Activated CD8-positive, alpha-beta T cell treated with anti-CD3 and anti-CD28 coated beads, Interleukin-2, amount 10 ng/mL, durations not matched to agents 7 days and 5 days (primary cell): ENCODE measurements around the gene BACH2. TPM values are rescaled to one million over a fixed set of nuclear protein-coding genes. Genes with fewer than 3 reads are reported as not detected.

Experiments used
- ATAC-seq: fragments of 150-1000 bp; cut with Tn5 transposase; one replicate; pipeline ENCODE4 v1.10.0; 2021; ENCODE audit warnings: moderate library complexity
- CTCF ChIA-PET: fragments of 350-600 bp; sonication (Branson Sonifier 250); formaldehyde crosslinking; loops from one replicate; lab custom pipeline; 2021; ENCODE audit warnings: antibody characterized with exemption; lab: Charles Lee
- POLR2A ChIA-PET: fragments of 350-600 bp; sonication (Branson Sonifier 250); formaldehyde crosslinking; loops from one replicate; lab custom pipeline; 2021; ENCODE audit warnings: antibody characterized with exemption; lab: Charles Lee
- DNase-seq: peaks from one replicate; pipeline ENCODE4 v3.0.0-alpha.2; 2020
- H3K27ac Mint-ChIP-seq: one replicate; pipeline ENCODE4 v1.8.0; 2021; ENCODE audit warnings: mild to moderate bottlenecking, mixed read lengths
- H3K27me3 Mint-ChIP-seq: one replicate; pipeline ENCODE4 v1.8.0; 2021; ENCODE audit warnings: low read depth, mixed read lengths
- H3K36me3 Mint-ChIP-seq: one replicate; pipeline ENCODE4 v1.8.0; 2021; ENCODE audit warnings: low read depth, mixed read lengths
- H3K4me1 Mint-ChIP-seq: one replicate; pipeline ENCODE4 v1.8.0; 2021; ENCODE audit warnings: low read depth, mixed read lengths
- H3K4me3 Mint-ChIP-seq: one replicate; pipeline ENCODE4 v1.8.0; 2021; ENCODE audit warnings: mild to moderate bottlenecking, mixed read lengths
- H3K9me3 Mint-ChIP-seq: one replicate; pipeline ENCODE4 v1.8.0; 2022; ENCODE audit warnings: mixed read lengths; ENCODE audit not compliant: insufficient read depth
- total RNA-seq, 2 experiments: library from RNA; stranded (reverse); gene quantifications; one replicate each; pipeline ENCODE4 v1.2.3, GENCODE V29; 2021

The BACH2 gene
- total RNA-seq, 2 experiments from 2014 or later: 61.3 to 70.9 TPM

GRCh38 chr6:90226257-90226656, 70.4 kb downstream of the BACH2 start:
- Mint-ChIP-seq H3K27me3 (no peaks in the 10 kb centered on the region), H3K4me3 (no peak overlapping the region), H3K36me3 (peaks cover 81% of the 10 kb centered on the region), H3K4me1 (peaks cover 75% of the 10 kb centered on the region), H3K9me3 (peaks cover 13% of the 10 kb centered on the region), H3K27ac (no peak overlapping the region)
- ChIA-PET POLR2A (interaction anchor here (2.0 kb wide), 1 partner anchor 58 kb away, joined by 4 read pairs; no protein-coding TSS in a partner anchor), CTCF (interaction anchor here (1.4 to 1.7 kb wide), 3 partner anchors 25 to 247 kb away, joined by 3 read pairs; no protein-coding TSS in a partner anchor)
- ATAC-seq (no peak), DNase-seq (no peak)

DNA sequence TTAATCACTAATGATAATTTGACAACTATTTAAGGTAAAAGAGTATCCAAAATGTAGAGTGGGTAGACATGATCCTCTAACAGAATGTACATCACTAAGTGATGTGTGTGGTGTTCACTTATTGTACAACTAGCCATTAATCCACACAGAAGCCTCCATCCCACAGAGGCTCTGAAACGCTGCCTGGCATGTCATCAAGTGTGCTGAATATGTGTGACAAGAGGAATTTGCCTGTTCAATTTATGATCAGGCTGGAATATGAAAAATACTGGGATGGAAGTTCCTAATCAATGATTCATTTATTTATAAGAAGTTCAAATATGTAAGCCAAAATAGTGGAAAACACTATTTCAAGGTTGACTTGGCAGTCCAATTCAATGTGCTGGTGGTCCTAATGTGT, 72.4 kb downstream of the BACH2 start:
- Mint-ChIP-seq H3K4me1 (peaks cover 54% of the 10 kb centered on the region), H3K4me3 (no peak overlapping the region), H3K27me3 (no peaks in the 10 kb centered on the region), H3K27ac (no peak overlapping the region), H3K9me3 (peaks cover 13% of the 10 kb centered on the region), H3K36me3 (peaks cover 65% of the 10 kb centered on the region)
- DNase-seq (no peak), ATAC-seq (no peak)
- ChIA-PET POLR2A (interaction anchor here (1.3 kb wide), 1 partner anchor 50 kb away, joined by 3 read pairs; no protein-coding TSS in a partner anchor), CTCF (interaction anchor here (1.1 to 1.9 kb wide), 2 partner anchors 49 to 141 kb away, joined by 3 to 5 read pairs; no protein-coding TSS in a partner anchor)

DNA sequence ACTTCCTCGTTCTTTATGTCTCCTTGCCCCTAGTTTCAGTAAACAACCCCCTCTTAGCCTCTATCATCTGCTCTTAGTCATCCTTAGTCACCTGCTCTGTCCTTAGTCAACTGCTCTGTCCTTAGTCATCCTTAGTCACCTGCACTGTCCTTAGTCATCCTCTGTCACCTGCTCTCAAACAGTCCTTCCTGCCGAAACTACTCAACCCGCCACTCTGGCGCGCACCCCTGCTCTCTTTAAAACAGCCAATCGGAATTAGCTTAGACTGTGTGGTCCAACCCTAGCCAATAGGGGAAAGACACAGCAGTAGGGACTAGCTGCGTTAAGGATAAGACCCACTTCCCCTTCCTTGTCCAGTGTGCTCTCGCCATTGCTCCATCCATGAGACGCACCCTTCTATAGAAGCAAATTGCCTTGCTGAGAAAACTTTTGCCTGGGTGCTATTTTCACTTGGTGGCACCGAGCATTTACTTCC, 73.9 kb downstream of the BACH2 start:
- peak overlapping the region; percentile 5 for H3K27ac Mint-ChIP-seq
- DNase-seq (no peak), ATAC-seq (no peak)
- H3K27me3 Mint-ChIP-seq: no peaks in the 10 kb centered on the region
- H3K9me3 Mint-ChIP-seq: peaks cover 13% of the 10 kb centered on the region
- ChIA-PET POLR2A (interaction anchor here (1.3 kb wide), 1 partner anchor 51 kb away, joined by 3 read pairs; no protein-coding TSS in a partner anchor), CTCF (interaction anchor here (0.7 to 1.9 kb wide), 7 partner anchors 16 to 255 kb away, joined by 3 to 5 read pairs (median 3); no protein-coding TSS in a partner anchor)
- peaks cover 56% of the 10 kb centered on the region for H3K36me3 Mint-ChIP-seq
- H3K4me1 Mint-ChIP-seq: peaks cover 42% of the 10 kb centered on the region
- no peak overlapping the region for H3K4me3 Mint-ChIP-seq

- Mint-ChIP-seq H3K27ac (no peak overlapping the region), H3K4me1 (peaks cover 34% of the 10 kb centered on the region), H3K36me3 (peaks cover 50% of the 10 kb centered on the region), H3K4me3 (no peak overlapping the region), H3K9me3 (peaks cover 13% of the 10 kb centered on the region), H3K27me3 (no peaks in the 10 kb centered on the region)
- ChIA-PET CTCF (interaction anchor here (0.9 to 2.6 kb wide), 4 partner anchors 9 to 255 kb away, joined by 3 to 10 read pairs (median 4); no protein-coding TSS in a partner anchor), POLR2A (no interaction called here)
- ATAC-seq (no peak), DNase-seq (no peak)
Observed at GRCh38 chr6:90222008-90222407, 74.6 kb downstream of the BACH2 start.

GRCh38 chr6:90221403-90221802, 75.2 kb downstream of the BACH2 start:
- ChIA-PET CTCF (interaction anchor here (1.0 to 2.6 kb wide), 5 partner anchors 9 to 281 kb away, joined by 3 to 10 read pairs (median 4); no protein-coding TSS in a partner anchor), POLR2A (interaction anchor here (1.2 kb wide), 1 partner anchor 63 kb away, joined by 3 read pairs; no protein-coding TSS in a partner anchor)
- Mint-ChIP-seq H3K27me3 (no peaks in the 10 kb centered on the region), H3K4me3 (no peak overlapping the region), H3K4me1 (peaks cover 30% of the 10 kb centered on the region), H3K9me3 (peaks cover 13% of the 10 kb centered on the region), H3K36me3 (peaks cover 47% of the 10 kb centered on the region), H3K27ac (peak overlapping the region; percentile 46)
- DNase-seq: no peak
- ATAC-seq: no peak

DNA sequence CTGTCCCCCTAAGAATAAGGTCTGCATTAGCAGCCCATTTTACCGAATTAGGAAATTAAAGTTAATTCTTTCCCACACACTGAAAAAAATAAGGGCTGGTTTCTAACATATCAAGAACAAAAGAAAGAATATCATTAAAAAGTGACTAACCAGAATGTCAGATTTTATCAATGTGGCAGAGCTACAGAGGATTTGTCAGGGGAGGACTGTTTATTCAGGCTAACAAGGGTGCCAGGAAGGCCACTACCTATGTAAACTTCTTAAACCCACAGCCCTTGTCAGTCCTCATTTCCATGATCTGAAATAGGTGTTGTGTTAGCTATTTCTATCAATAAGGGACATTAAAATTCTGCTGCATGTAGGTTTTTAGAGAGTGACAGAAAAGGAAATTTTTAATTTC, 76.4 kb downstream of the BACH2 start:
- ChIA-PET CTCF (interaction anchor here (0.8 to 2.6 kb wide), 13 partner anchors 9 to 280 kb away, joined by 3 to 10 read pairs (median 4); no protein-coding TSS in a partner anchor), POLR2A (interaction anchor here (0.6 to 1.2 kb wide), 5 partner anchors 9 to 243 kb away, joined by 3 to 4 read pairs (median 3); no protein-coding TSS in a partner anchor)
- Mint-ChIP-seq H3K27ac (no peak overlapping the region), H3K4me3 (no peak overlapping the region), H3K36me3 (peaks cover 38% of the 10 kb centered on the region), H3K27me3 (no peaks in the 10 kb centered on the region), H3K4me1 (peaks cover 18% of the 10 kb centered on the region), H3K9me3 (peaks cover 13% of the 10 kb centered on the region)
- ATAC-seq: no peak
- DNase-seq: no peak

- Mint-ChIP-seq H3K27ac (no peak overlapping the region), H3K9me3 (peaks cover 13% of the 10 kb centered on the region), H3K27me3 (no peaks in the 10 kb centered on the region), H3K36me3 (peaks cover 32% of the 10 kb centered on the region), H3K4me1 (peaks cover 14% of the 10 kb centered on the region), H3K4me3 (no peak overlapping the region)
- POLR2A ChIA-PET: interaction anchor here (0.7 to 2.8 kb wide), 19 partner anchors 10 to 272 kb away, joined by 3 to 37 read pairs (median 4); no protein-coding TSS in a partner anchor
- ATAC-seq: peak; percentile 1
- DNase-seq: peak; percentile 48
- CTCF ChIA-PET: interaction anchor here (1.0 to 4.0 kb wide), 22 partner anchors 9 to 259 kb away, joined by 3 to 26 read pairs (median 5); no protein-coding TSS in a partner anchor
Observed at GRCh38 chr6:90219209-90219985, 77.2 kb downstream of the BACH2 start.

- H3K9me3 Mint-ChIP-seq: peaks cover 9% of the 10 kb centered on the region
- no peak overlapping the region for H3K4me3 Mint-ChIP-seq
- H3K27me3 Mint-ChIP-seq: no peaks in the 10 kb centered on the region
- DNase-seq: no peak
- POLR2A ChIA-PET: interaction anchor here (0.7 to 2.8 kb wide), 21 partner anchors 11 to 272 kb away, joined by 3 to 37 read pairs (median 4); no protein-coding TSS in a partner anchor
- ATAC-seq: peak; percentile 48
- H3K36me3 Mint-ChIP-seq: peaks cover 28% of the 10 kb centered on the region
- peaks cover 17% of the 10 kb centered on the region for H3K4me1 Mint-ChIP-seq
- CTCF ChIA-PET: interaction anchor here (0.8 to 4.0 kb wide), 19 partner anchors 10 to 259 kb away, joined by 3 to 26 read pairs (median 4); no protein-coding TSS in a partner anchor
- no peak overlapping the region for H3K27ac Mint-ChIP-seq
Observed at GRCh38 chr6:90218959-90219208, 77.8 kb downstream of the BACH2 start.

- no peak for DNase-seq
- Mint-ChIP-seq H3K4me1 (peaks cover 20% of the 10 kb centered on the region), H3K27ac (no peak overlapping the region), H3K9me3 (peaks cover under 1% of the 10 kb centered on the region), H3K4me3 (no peak overlapping the region), H3K27me3 (no peaks in the 10 kb centered on the region), H3K36me3 (peaks cover 23% of the 10 kb centered on the region)
- ATAC-seq: no peak
- POLR2A ChIA-PET: interaction anchor here (0.6 to 2.8 kb wide), 13 partner anchors 12 to 145 kb away, joined by 3 to 37 read pairs (median 5); no protein-coding TSS in a partner anchor
- CTCF ChIA-PET: interaction anchor here (0.8 to 4.0 kb wide), 19 partner anchors 15 to 846 kb away, joined by 3 to 34 read pairs (median 8); no protein-coding TSS in a partner anchor
Observed at GRCh38 chr6:90217506-90218127, 79.0 kb downstream of the BACH2 start.

GRCh38 chr6:90216072-90216977, 80.3 kb downstream of the BACH2 start:
- Mint-ChIP-seq H3K36me3 (peaks cover 20% of the 10 kb centered on the region), H3K4me1 (peaks cover 25% of the 10 kb centered on the region), H3K27ac (no peak overlapping the region), H3K9me3 (no peaks in the 10 kb centered on the region), H3K4me3 (peak overlapping the region; percentile 57), H3K27me3 (no peaks in the 10 kb centered on the region)
- peak; percentile 25 for ATAC-seq
- DNase-seq: peak; percentile 59
- POLR2A ChIA-PET: interaction anchor here (0.9 to 1.7 kb wide), 7 partner anchors 16 to 118 kb away, joined by 3 to 5 read pairs (median 3); no protein-coding TSS in a partner anchor
- CTCF ChIA-PET: interaction anchor here (0.8 to 4.0 kb wide), 23 partner anchors 14 to 276 kb away, joined by 3 to 34 read pairs (median 6); no protein-coding TSS in a partner anchor
